H1 (cell line): ENCODE measurements around the gene KCNJ10.

Experiments used
- CEBPB ChIP-seq: IDR thresholded peaks from 2 replicates; pipeline ENCODE4 v1.6.1; 2012; ENCODE audit warnings: low read depth, low read length
- CHD1 ChIP-seq: IDR thresholded peaks from 2 replicates; pipeline ENCODE4 v1.6.1; 2012; ENCODE audit warnings: low read depth, low read length, improper control_type of control experiment
- MAX ChIP-seq: IDR thresholded peaks from 2 replicates; pipeline ENCODE4 v1.6.1; 2012; ENCODE audit warnings: inconsistent platforms
- NRF1 ChIP-seq: IDR thresholded peaks from 2 replicates; pipeline ENCODE4 v1.6.1; 2011; ENCODE audit warnings: mild to moderate bottlenecking, low read depth, low read length, improper control_type of control experiment
- POLR2A ChIP-seq, 2 experiments: IDR thresholded peaks; 1 replicate in 1 of 2; 2 replicates in 1 of 2; pipeline ENCODE4 v1.6.1; 2011; ENCODE audit warnings: low read depth in 2 of 2, low read length in 2 of 2, mild to moderate bottlenecking in 2 of 2; ENCODE audit errors: control extremely low read depth in 1 of 2
- POLR2AphosphoS5 ChIP-seq: IDR thresholded peaks from 2 replicates; pipeline ENCODE4 v1.6.1; 2011; ENCODE audit warnings: low read depth, low read length
- TF ChIP-seq, protein P1 (sequence below): IDR thresholded peaks from 2 replicates; pipeline ENCODE4 v1.6.1; 2011; ENCODE audit warnings: low read depth, mild to moderate bottlenecking, low read length; ENCODE audit not compliant: insufficient read depth
- TF ChIP-seq, protein P2 (sequence below), 3 experiments: IDR thresholded peaks; 1 replicate in 2 of 3; 2 replicates in 1 of 3; pipeline versions ENCODE4 v1.5.1 to v1.6.1; 2011; ENCODE audit warnings: low read length in 3 of 3, mild to moderate bottlenecking in 3 of 3, inconsistent platforms in 2 of 3, low read depth in 1 of 3, moderate library complexity in 1 of 3; ENCODE audit not compliant: insufficient read depth in 1 of 3; ENCODE audit errors: control extremely low read depth in 1 of 3
- TF ChIP-seq, protein P3 (sequence below): IDR thresholded peaks from 2 replicates; pipeline ENCODE4 v1.6.1; 2011; ENCODE audit warnings: low read length, improper control_type of control experiment

- TF ChIP-seq POLR2A (IDR thresholded peaks at IDR 0.05; ENCODE audit: control extremely low read depth in 1 of 2, low read depth in 2 of 2, low read length in 2 of 2): no peak
- TF ChIP-seq NRF1: no peak
- TF ChIP-seq, protein P1, sequence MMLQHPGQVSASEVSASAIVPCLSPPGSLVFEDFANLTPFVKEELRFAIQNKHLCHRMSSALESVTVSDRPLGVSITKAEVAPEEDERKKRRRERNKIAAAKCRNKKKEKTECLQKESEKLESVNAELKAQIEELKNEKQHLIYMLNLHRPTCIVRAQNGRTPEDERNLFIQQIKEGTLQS: no peak
- TF ChIP-seq, protein P2, sequence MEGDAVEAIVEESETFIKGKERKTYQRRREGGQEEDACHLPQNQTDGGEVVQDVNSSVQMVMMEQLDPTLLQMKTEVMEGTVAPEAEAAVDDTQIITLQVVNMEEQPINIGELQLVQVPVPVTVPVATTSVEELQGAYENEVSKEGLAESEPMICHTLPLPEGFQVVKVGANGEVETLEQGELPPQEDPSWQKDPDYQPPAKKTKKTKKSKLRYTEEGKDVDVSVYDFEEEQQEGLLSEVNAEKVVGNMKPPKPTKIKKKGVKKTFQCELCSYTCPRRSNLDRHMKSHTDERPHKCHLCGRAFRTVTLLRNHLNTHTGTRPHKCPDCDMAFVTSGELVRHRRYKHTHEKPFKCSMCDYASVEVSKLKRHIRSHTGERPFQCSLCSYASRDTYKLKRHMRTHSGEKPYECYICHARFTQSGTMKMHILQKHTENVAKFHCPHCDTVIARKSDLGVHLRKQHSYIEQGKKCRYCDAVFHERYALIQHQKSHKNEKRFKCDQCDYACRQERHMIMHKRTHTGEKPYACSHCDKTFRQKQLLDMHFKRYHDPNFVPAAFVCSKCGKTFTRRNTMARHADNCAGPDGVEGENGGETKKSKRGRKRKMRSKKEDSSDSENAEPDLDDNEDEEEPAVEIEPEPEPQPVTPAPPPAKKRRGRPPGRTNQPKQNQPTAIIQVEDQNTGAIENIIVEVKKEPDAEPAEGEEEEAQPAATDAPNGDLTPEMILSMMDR (IDR thresholded peaks at IDR 0.05; ENCODE audit: control extremely low read depth in 1 of 3, insufficient read depth in 1 of 3, low read depth in 1 of 3, low read length in 3 of 3): no peak
- TF ChIP-seq POLR2AphosphoS5: no peak
- TF ChIP-seq, protein P3, sequence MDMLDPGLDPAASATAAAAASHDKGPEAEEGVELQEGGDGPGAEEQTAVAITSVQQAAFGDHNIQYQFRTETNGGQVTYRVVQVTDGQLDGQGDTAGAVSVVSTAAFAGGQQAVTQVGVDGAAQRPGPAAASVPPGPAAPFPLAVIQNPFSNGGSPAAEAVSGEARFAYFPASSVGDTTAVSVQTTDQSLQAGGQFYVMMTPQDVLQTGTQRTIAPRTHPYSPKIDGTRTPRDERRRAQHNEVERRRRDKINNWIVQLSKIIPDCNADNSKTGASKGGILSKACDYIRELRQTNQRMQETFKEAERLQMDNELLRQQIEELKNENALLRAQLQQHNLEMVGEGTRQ: no peak
- TF ChIP-seq CEBPB: no peak
- no peak for TF ChIP-seq MAX
- TF ChIP-seq CHD1: no peak
Observed at GRCh38 chr1:160081261-160081936, 11.4 kb upstream of the KCNJ10 start, which contains the start of gene KCNJ9.
